B cell (primary cell): Measurements from ENCODE around the gene GHR.

Experiments
- EZH2 ChIP-seq: IDR thresholded peaks from 2 replicates; pipeline ENCODE4 v1.6.1; 2012; ENCODE audit warnings: borderline replicate concordance, low read depth, mild to moderate bottlenecking, moderate library complexity, low read length; ENCODE audit not compliant: insufficient read depth, poor library complexity, severe bottlenecking
- TF ChIP-seq, protein P1 (sequence below): fragments of 200-600 bp; IDR thresholded peaks from one replicate; pipeline ENCODE4 v1.8.0; 2022; ENCODE audit warnings: antibody characterized with exemption, mild to moderate bottlenecking

DNA sequence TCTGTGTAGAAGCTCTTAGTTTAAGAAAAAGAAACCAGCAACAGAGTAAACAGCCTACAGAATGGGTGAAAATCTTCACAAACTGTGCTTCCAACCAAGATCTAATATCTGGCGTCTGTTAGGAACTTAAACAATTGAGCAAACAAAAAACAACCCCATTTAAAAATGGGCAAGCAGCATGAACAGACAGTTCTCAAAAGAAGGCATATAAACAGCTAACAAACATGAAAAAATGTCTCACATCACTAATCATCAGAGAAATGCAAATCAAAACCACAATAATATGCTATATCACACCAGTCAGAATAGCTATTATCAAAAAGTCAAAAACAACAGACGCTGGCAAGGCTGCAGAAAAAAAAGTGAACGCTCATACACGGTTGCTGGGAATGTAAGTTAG lies 249.7 kb downstream of the GHR start:
- TF ChIP-seq, protein P1, sequence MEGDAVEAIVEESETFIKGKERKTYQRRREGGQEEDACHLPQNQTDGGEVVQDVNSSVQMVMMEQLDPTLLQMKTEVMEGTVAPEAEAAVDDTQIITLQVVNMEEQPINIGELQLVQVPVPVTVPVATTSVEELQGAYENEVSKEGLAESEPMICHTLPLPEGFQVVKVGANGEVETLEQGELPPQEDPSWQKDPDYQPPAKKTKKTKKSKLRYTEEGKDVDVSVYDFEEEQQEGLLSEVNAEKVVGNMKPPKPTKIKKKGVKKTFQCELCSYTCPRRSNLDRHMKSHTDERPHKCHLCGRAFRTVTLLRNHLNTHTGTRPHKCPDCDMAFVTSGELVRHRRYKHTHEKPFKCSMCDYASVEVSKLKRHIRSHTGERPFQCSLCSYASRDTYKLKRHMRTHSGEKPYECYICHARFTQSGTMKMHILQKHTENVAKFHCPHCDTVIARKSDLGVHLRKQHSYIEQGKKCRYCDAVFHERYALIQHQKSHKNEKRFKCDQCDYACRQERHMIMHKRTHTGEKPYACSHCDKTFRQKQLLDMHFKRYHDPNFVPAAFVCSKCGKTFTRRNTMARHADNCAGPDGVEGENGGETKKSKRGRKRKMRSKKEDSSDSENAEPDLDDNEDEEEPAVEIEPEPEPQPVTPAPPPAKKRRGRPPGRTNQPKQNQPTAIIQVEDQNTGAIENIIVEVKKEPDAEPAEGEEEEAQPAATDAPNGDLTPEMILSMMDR: no peak
- no peak for TF ChIP-seq EZH2
